Kidney epithelial cell (primary cell): ENCODE data around the gene EDEM3. TPM values are rescaled to one million over a fixed set of nuclear protein-coding genes. Genes with fewer than 3 reads are reported as not detected.
A peak's percentile ranks its signal among the peaks of the same experiment; 100 is the strongest.

Source experiments
- DNase-seq: peaks from one replicate; pipeline ENCODE4 v3.0.0-alpha.2; 2010; ENCODE audit warnings: low read depth
- H3K27me3 ChIP-seq: 2 replicates; pipeline ENCODE4 v1.6.0; 2011; ENCODE audit warnings: low read length; ENCODE audit not compliant: control insufficient read depth, insufficient read depth
- H3K36me3 ChIP-seq: 2 replicates; pipeline ENCODE4 v1.5.1; 2011; ENCODE audit warnings: low read length; ENCODE audit not compliant: control insufficient read depth, insufficient read depth
- H3K4me3 ChIP-seq: 2 replicates; pipeline ENCODE4 v1.5.1; 2011; ENCODE audit warnings: low read depth, mild to moderate bottlenecking, control low read depth, low read length
- CTCF ChIP-seq: IDR thresholded peaks from 2 replicates; pipeline ENCODE4 v1.5.1; 2011; ENCODE audit warnings: mild to moderate bottlenecking, moderate library complexity, low read length, control low read depth, inconsistent platforms; ENCODE audit not compliant: insufficient read depth, poor library complexity, severe bottlenecking
- total RNA-seq: library from RNA; depleted of rRNA; stranded (reverse); fragments of >200 nt; gene quantifications from 2 replicates; pipeline ENCODE4 v1.2.3, GENCODE V29; 2015

The EDEM3 gene
- total RNA-seq, 1 donor from 2014 or later, result 20.2 TPM

GRCh38 chr1:184793967-184794366 lies 39.3 kb upstream of the EDEM3 start:
- TF ChIP-seq CTCF, result no peak
- no peaks in the 10 kb centered on the region for H3K36me3 ChIP-seq
- no peak for DNase-seq
- H3K4me3 ChIP-seq, result no peak overlapping the region
- H3K27me3 ChIP-seq, result no peaks in the 10 kb centered on the region

GRCh38 chr1:184792450-184792969 lies 37.9 kb upstream of the EDEM3 start:
- peak; percentile 93 for DNase-seq
- H3K36me3 ChIP-seq, result no peaks in the 10 kb centered on the region
- no peak for TF ChIP-seq CTCF
- H3K4me3 ChIP-seq, result no peak overlapping the region
- H3K27me3 ChIP-seq, result no peaks in the 10 kb centered on the region

- Histone ChIP-seq H3K27me3 (no peaks in the 10 kb centered on the region), H3K4me3 (no peak overlapping the region), H3K36me3 (no peaks in the 10 kb centered on the region)
- DNase-seq, result no peak
- no peak for TF ChIP-seq CTCF
Measured at GRCh38 chr1:184791550-184791900, 36.9 kb upstream of the EDEM3 start.

GRCh38 chr1:184790642-184791549 lies 36.2 kb upstream of the EDEM3 start:
- DNase-seq, result no peak
- no peak for TF ChIP-seq CTCF
- H3K27me3 ChIP-seq, result no peaks in the 10 kb centered on the region
- no peak overlapping the region for H3K4me3 ChIP-seq
- H3K36me3 ChIP-seq, result no peaks in the 10 kb centered on the region

- H3K4me3 ChIP-seq, result no peak overlapping the region
- DNase-seq, result no peak
- TF ChIP-seq CTCF, result no peak
Measured at GRCh38 chr1:184789884-184790283, 35.2 kb upstream of the EDEM3 start.

More at GRCh38 chr1:184789884-184790283, 35.2 kb upstream of the EDEM3 start:
- Histone ChIP-seq H3K27me3 (no peaks in the 10 kb centered on the region), H3K36me3 (no peaks in the 10 kb centered on the region)
